ENCODE measurements around the gene RPS16.
"Not testable (repeated sequence)": the region's sequence is repeated elsewhere in the genome, so short reads cannot be mapped to it uniquely, and the experiment has no call there.

Gene RPS16

GRCh38 chr19:39435499-39436349 is at the start of gene RPS16:
Gene RPS16, minus strand, starts transcription at chr19:39435949. Its CDS starts 54 bp downstream, at chr19:39435895.
- POLR2A ChIA-PET: interaction anchor here (0.5 to 1.7 kb wide), 15 partner anchors 8 to 386 kb away, joined by 3 to 16 read pairs (median 5); partner anchors contain the start of genes MED29, PAF1, PLEKHG2 and SUPT5H
- no peak for TF ChIP-seq CTCF (IDR thresholded peaks at IDR 0.05; ENCODE audit: control extremely low read depth, extremely low read depth, low read depth, missing control alignments)
- CTCF ChIA-PET: interaction anchor here (0.8 to 1.7 kb wide), 10 partner anchors 22 to 116 kb away, joined by 3 to 6 read pairs (median 4); partner anchors contain the start of genes EID2B, MED29 and PAF1
- DNase-seq (ENCODE audit: extremely low spot score): peak; percentile 97

GRCh38 chr19:39483141-39483540 is 47.4 kb upstream of the RPS16 start:
- CTCF ChIA-PET: no interaction called here
- no peak for TF ChIP-seq CTCF (IDR thresholded peaks at IDR 0.05; ENCODE audit: control extremely low read depth, extremely low read depth, low read depth, missing control alignments)
- no peak for DNase-seq (ENCODE audit: extremely low spot score)
- POLR2A ChIA-PET: interaction anchor here (0.7 kb wide), 1 partner anchor 35 kb away, joined by 3 read pairs; no protein-coding TSS in a partner anchor

- no peak for DNase-seq (ENCODE audit: extremely low spot score)
- POLR2A ChIA-PET: interaction anchor here (0.7 kb wide), 1 partner anchor 22 kb away, joined by 5 read pairs; no protein-coding TSS in a partner anchor
- CTCF ChIA-PET: interaction anchor here (1.5 kb wide), 1 partner anchor 10 kb away, joined by 3 read pairs; no protein-coding TSS in a partner anchor
- no peak for TF ChIP-seq CTCF (IDR thresholded peaks at IDR 0.05; ENCODE audit: control extremely low read depth, extremely low read depth, low read depth, missing control alignments)
Measured at GRCh38 chr19:39481676-39482075, 45.9 kb upstream of the RPS16 start.

- CTCF ChIA-PET: no interaction called here
- TF ChIP-seq CTCF (IDR thresholded peaks at IDR 0.05; ENCODE audit: control extremely low read depth, extremely low read depth, low read depth, missing control alignments): no peak
- POLR2A ChIA-PET: no interaction called here
- DNase-seq (ENCODE audit: extremely low spot score): no peak
Measured at GRCh38 chr19:39481229-39481545, 45.4 kb upstream of the RPS16 start.

- peak; percentile 95 for DNase-seq (ENCODE audit: extremely low spot score)
- ChIA-PET POLR2A (no interaction called here), CTCF (no interaction called here)
- no peak for TF ChIP-seq CTCF (IDR thresholded peaks at IDR 0.05; ENCODE audit: control extremely low read depth, extremely low read depth, low read depth, missing control alignments)
Measured at GRCh38 chr19:39480337-39481228, 44.8 kb upstream of the RPS16 start, which contains the start of gene TIMM50. Gene TIMM50, plus strand, starts transcription at chr19:39480838. Its CDS starts 16 bp downstream, at chr19:39480854.

- TF ChIP-seq CTCF (IDR thresholded peaks at IDR 0.05; ENCODE audit: control extremely low read depth, extremely low read depth, low read depth, missing control alignments): no peak
- POLR2A ChIA-PET: no interaction called here
- CTCF ChIA-PET: no interaction called here
- no peak for DNase-seq (ENCODE audit: extremely low spot score)
Measured at GRCh38 chr19:39479916-39480315, 44.2 kb upstream of the RPS16 start.

GRCh38 chr19:39479319-39479801 is 43.6 kb upstream of the RPS16 start:
- DNase-seq (ENCODE audit: extremely low spot score); CTCF ChIA-PET; POLR2A ChIA-PET: not testable (repeated sequence)
